ENCODE data around the gene HOXB3. TPM values are rescaled to one million over a fixed set of nuclear protein-coding genes. Genes with fewer than 3 reads are reported as not detected.

HOXB3 gene
- total RNA-seq, 1 donor from 2014 or later = not detected

DNA sequence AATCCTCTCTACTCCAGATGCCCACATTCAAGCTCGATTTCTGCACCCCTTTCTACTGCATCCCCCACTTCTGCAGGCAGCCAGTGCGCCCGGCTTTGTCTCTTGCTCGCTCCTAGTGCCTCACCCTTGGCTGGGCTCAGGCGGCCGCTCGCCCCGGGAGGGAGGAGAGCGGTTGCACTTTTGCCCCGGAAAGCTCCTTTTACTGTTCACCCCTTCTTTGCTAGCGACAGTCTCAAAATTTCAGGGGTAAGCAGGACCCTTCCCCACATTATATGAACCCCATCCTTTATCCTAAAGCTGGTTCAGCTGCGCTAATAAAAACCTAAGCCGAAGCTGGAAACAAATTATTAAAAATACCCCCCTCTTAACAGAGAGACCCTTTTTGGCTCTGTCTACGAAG, 2.5 kb upstream of the HOXB3 start:
- H2AFZ ChIP-seq (ENCODE audit: low read depth, low read length) = peak overlapping the region; percentile 82
- peaks cover 79% of the 10 kb centered on the region for H3K27me3 ChIP-seq (ENCODE audit: insufficient read depth, low read length)
- Mint-ChIP-seq H3K4me3 (ENCODE audit: unreplicated experiment) (no peak overlapping the region), H3K36me3 (ENCODE audit: low read depth, unreplicated experiment) (no peaks in the 10 kb centered on the region), H3K27ac (ENCODE audit: unreplicated experiment) (no peak overlapping the region), H3K4me1 (ENCODE audit: low read depth, unreplicated experiment) (no peaks in the 10 kb centered on the region), H3K27me3 (ENCODE audit: low read depth, unreplicated experiment) (peaks cover 92% of the 10 kb centered on the region), H3K9me3 (ENCODE audit: unreplicated experiment) (peaks cover 25% of the 10 kb centered on the region)
- no peaks in the 10 kb centered on the region for H3K9me3 ChIP-seq (ENCODE audit: insufficient read depth, low read depth, low read length)
- H3K27ac ChIP-seq (ENCODE audit: low read depth, low read length) = peak overlapping the region; percentile 72
- peaks cover 18% of the 10 kb centered on the region for H3K4me1 ChIP-seq (ENCODE audit: insufficient read depth, low read length)
- H3K4me2 ChIP-seq (ENCODE audit: low read length) = peak overlapping the region; percentile 92
- no peaks in the 10 kb centered on the region for H4K20me1 ChIP-seq (ENCODE audit: insufficient read depth, low read length)
- no peak for FAIRE-seq
- H3K9ac ChIP-seq (ENCODE audit: low read length) = peak overlapping the region; percentile 84
- peaks cover 20% of the 10 kb centered on the region for H3K79me2 ChIP-seq (ENCODE audit: insufficient read depth, low read length)
- no peaks in the 10 kb centered on the region for H3K36me3 ChIP-seq (ENCODE audit: insufficient read depth, low read length)
- peak; percentile 12 for TF ChIP-seq EZH2 (IDR thresholded peaks at IDR 0.05; ENCODE audit: insufficient read depth, low read length)
- TF ChIP-seq, protein P1, sequence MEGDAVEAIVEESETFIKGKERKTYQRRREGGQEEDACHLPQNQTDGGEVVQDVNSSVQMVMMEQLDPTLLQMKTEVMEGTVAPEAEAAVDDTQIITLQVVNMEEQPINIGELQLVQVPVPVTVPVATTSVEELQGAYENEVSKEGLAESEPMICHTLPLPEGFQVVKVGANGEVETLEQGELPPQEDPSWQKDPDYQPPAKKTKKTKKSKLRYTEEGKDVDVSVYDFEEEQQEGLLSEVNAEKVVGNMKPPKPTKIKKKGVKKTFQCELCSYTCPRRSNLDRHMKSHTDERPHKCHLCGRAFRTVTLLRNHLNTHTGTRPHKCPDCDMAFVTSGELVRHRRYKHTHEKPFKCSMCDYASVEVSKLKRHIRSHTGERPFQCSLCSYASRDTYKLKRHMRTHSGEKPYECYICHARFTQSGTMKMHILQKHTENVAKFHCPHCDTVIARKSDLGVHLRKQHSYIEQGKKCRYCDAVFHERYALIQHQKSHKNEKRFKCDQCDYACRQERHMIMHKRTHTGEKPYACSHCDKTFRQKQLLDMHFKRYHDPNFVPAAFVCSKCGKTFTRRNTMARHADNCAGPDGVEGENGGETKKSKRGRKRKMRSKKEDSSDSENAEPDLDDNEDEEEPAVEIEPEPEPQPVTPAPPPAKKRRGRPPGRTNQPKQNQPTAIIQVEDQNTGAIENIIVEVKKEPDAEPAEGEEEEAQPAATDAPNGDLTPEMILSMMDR (IDR thresholded peaks at IDR 0.05; ENCODE audit: insufficient read depth, low read depth, low read length) = no peak
- peak overlapping the region; percentile 65 for H3K4me3 ChIP-seq (ENCODE audit: insufficient read depth, low read depth, low read length)
- no peak for DNase-seq (ENCODE audit: low read depth)

GRCh38 chr17:48592057-48592514, 2.0 kb upstream of the HOXB3 start:
- H3K4me1 Mint-ChIP-seq (ENCODE audit: low read depth, unreplicated experiment) = no peaks in the 10 kb centered on the region
- no peak for FAIRE-seq
- Histone ChIP-seq H3K36me3 (ENCODE audit: insufficient read depth, low read length) (no peaks in the 10 kb centered on the region), H3K27ac (ENCODE audit: low read depth, low read length) (no peak overlapping the region), H3K9ac (ENCODE audit: low read length) (peak overlapping the region; percentile 84), H3K79me2 (ENCODE audit: insufficient read depth, low read length) (peaks cover 20% of the 10 kb centered on the region), H3K9me3 (ENCODE audit: insufficient read depth, low read depth, low read length) (no peaks in the 10 kb centered on the region), H4K20me1 (ENCODE audit: insufficient read depth, low read length) (no peaks in the 10 kb centered on the region), H3K4me3 (ENCODE audit: insufficient read depth, low read depth, low read length) (peak overlapping the region; percentile 65), H2AFZ (ENCODE audit: low read depth, low read length) (no peak overlapping the region), H3K4me1 (ENCODE audit: insufficient read depth, low read length) (peaks cover 18% of the 10 kb centered on the region), H3K27me3 (ENCODE audit: insufficient read depth, low read length) (peaks cover 79% of the 10 kb centered on the region), H3K4me2 (ENCODE audit: low read length) (peak overlapping the region; percentile 92)
- no peak overlapping the region for H3K27ac Mint-ChIP-seq (ENCODE audit: unreplicated experiment)
- H3K36me3 Mint-ChIP-seq (ENCODE audit: low read depth, unreplicated experiment) = no peaks in the 10 kb centered on the region
- peaks cover 92% of the 10 kb centered on the region for H3K27me3 Mint-ChIP-seq (ENCODE audit: low read depth, unreplicated experiment)
- TF ChIP-seq, protein P1 (IDR thresholded peaks at IDR 0.05; ENCODE audit: insufficient read depth, low read depth, low read length) = no peak
- TF ChIP-seq EZH2 (IDR thresholded peaks at IDR 0.05; ENCODE audit: insufficient read depth, low read length) = peak; percentile 73
- peak; percentile 41 for DNase-seq (ENCODE audit: low read depth)
- H3K4me3 Mint-ChIP-seq (ENCODE audit: unreplicated experiment) = no peak overlapping the region
- peaks cover 25% of the 10 kb centered on the region for H3K9me3 Mint-ChIP-seq (ENCODE audit: unreplicated experiment)

- H3K27ac ChIP-seq (ENCODE audit: low read depth, low read length) = no peak overlapping the region
- H3K4me1 ChIP-seq (ENCODE audit: insufficient read depth, low read length) = peaks cover 16% of the 10 kb centered on the region
- H4K20me1 ChIP-seq (ENCODE audit: insufficient read depth, low read length) = no peaks in the 10 kb centered on the region
- no peak for DNase-seq (ENCODE audit: low read depth)
- H3K27me3 Mint-ChIP-seq (ENCODE audit: low read depth, unreplicated experiment) = peaks cover 92% of the 10 kb centered on the region
- peaks cover 20% of the 10 kb centered on the region for H3K79me2 ChIP-seq (ENCODE audit: insufficient read depth, low read length)
- no peaks in the 10 kb centered on the region for H3K36me3 Mint-ChIP-seq (ENCODE audit: low read depth, unreplicated experiment)
- no peaks in the 10 kb centered on the region for H3K9me3 ChIP-seq (ENCODE audit: insufficient read depth, low read depth, low read length)
- peaks cover 79% of the 10 kb centered on the region for H3K27me3 ChIP-seq (ENCODE audit: insufficient read depth, low read length)
- H3K4me3 Mint-ChIP-seq (ENCODE audit: unreplicated experiment) = no peak overlapping the region
- H2AFZ ChIP-seq (ENCODE audit: low read depth, low read length) = no peak overlapping the region
- no peaks in the 10 kb centered on the region for H3K36me3 ChIP-seq (ENCODE audit: insufficient read depth, low read length)
- H3K4me2 ChIP-seq (ENCODE audit: low read length) = peak overlapping the region; percentile 92
- H3K4me1 Mint-ChIP-seq (ENCODE audit: low read depth, unreplicated experiment) = no peaks in the 10 kb centered on the region
- H3K4me3 ChIP-seq (ENCODE audit: insufficient read depth, low read depth, low read length) = peak overlapping the region; percentile 65
- H3K27ac Mint-ChIP-seq (ENCODE audit: unreplicated experiment) = no peak overlapping the region
- no peak for FAIRE-seq
- H3K9me3 Mint-ChIP-seq (ENCODE audit: unreplicated experiment) = peaks cover 23% of the 10 kb centered on the region
- TF ChIP-seq, protein P1 (IDR thresholded peaks at IDR 0.05; ENCODE audit: insufficient read depth, low read depth, low read length) = no peak
- no peak for TF ChIP-seq EZH2 (IDR thresholded peaks at IDR 0.05; ENCODE audit: insufficient read depth, low read length)
- peak overlapping the region; percentile 84 for H3K9ac ChIP-seq (ENCODE audit: low read length)
Observed at GRCh38 chr17:48591255-48592056, 1.4 kb upstream of the HOXB3 start.

All from astrocyte (in vitro differentiated cells and primary cell).